ENCODE results near the gene FLG. TPM values are rescaled to one million over a fixed set of nuclear protein-coding genes. Genes with fewer than 3 reads are reported as not detected.

Gene FLG
- total RNA-seq (2013) = not detected
- polyA plus RNA-seq (not detected), polyA minus RNA-seq (under 0.01 TPM in 1 of 2 replicates, not detected in the other), total RNA-seq (0 to 2.3 (median 0.04) reads per million in 11 experiments)

GRCh38 chr1:152325111-152325510 is at the start of gene FLG:
Gene FLG (minus strand): TSS chr1:152325239. CDS start chr1:152315456, 9,783 bp downstream.
- Histone ChIP-seq H4K20me1 (ENCODE audit: insufficient read depth, low read length) (no peaks in the 10 kb centered on the region), H3K27ac (ENCODE audit: low read depth in 1 of 2, low read length in 2 of 2) (no peak within 1 kb of the TSS), H3K4me3 (replicated peaks in 1 of 3; ENCODE audit: low read depth in 2 of 3, low read length in 3 of 3) (no peak within 1 kb of the TSS), H2AFZ (ENCODE audit: insufficient read depth, low read depth, low read length, poor library complexity, severe bottlenecking) (no peak within 1 kb of the TSS), H3K79me2 (ENCODE audit: insufficient read depth, low read length) (no peaks in the 10 kb centered on the region), H3K4me2 (replicated peaks; ENCODE audit: extremely low read depth, low read length, poor library complexity, severe bottlenecking) (no peak within 1 kb of the TSS), H3K4me1 (ENCODE audit: control insufficient read depth in 1 of 2, insufficient read depth in 2 of 2, low read length in 2 of 2) (no peaks in the 10 kb centered on the region), H3K36me3 (replicated peaks in 1 of 2; ENCODE audit: control insufficient read depth in 1 of 2, insufficient read depth in 2 of 2, low read length in 2 of 2) (no peaks in the 10 kb centered on the region), H3K9me3 (replicated peaks in 1 of 2; ENCODE audit: control insufficient read depth in 1 of 2, insufficient read depth in 1 of 2, low read length in 2 of 2) (no peaks in the 10 kb centered on the region), H3K27me3 (ENCODE audit: control insufficient read depth in 2 of 2, insufficient read depth in 2 of 2, low read length in 2 of 2) (peaks cover 0 to 5% of the 10 kb centered on the region in 2 donors), H3K9ac (ENCODE audit: insufficient read depth, low read length, poor library complexity, severe bottlenecking) (no peak within 1 kb of the TSS)
- no peak for TF ChIP-seq CTCF (IDR thresholded peaks at IDR 0.05)
- no CpG with 5 or more reads among the region's 1 CpG for WGBS (ENCODE audit: insufficient coverage)
- no peak within 1 kb of the TSS for H3K27ac Mint-ChIP-seq
- no peak for DNase-seq
- peaks cover 0 to 2% (median 2%) of the 10 kb centered on the region in 3 donors for H3K27me3 Mint-ChIP-seq (ENCODE audit: low read depth in 3 of 3)
- no peaks in the 10 kb centered on the region for H3K36me3 Mint-ChIP-seq
- no peak within 1 kb of the TSS for H3K4me3 Mint-ChIP-seq
- intact Hi-C loops (cut with micrococcal nuclease) = no loop called here
- no peaks in the 10 kb centered on the region for H3K4me1 Mint-ChIP-seq
- H3K9me3 Mint-ChIP-seq = no peaks in the 10 kb centered on the region

GRCh38 chr1:152374451-152374850 is 49.4 kb upstream of the FLG start:
- intact Hi-C loops (cut with micrococcal nuclease) = no loop called here
- Histone ChIP-seq H2AFZ (ENCODE audit: insufficient read depth, low read depth, low read length, poor library complexity, severe bottlenecking) (no peak overlapping the region), H3K79me2 (ENCODE audit: insufficient read depth, low read length) (no peaks in the 10 kb centered on the region), H3K4me3 (replicated peaks in 1 of 3; ENCODE audit: low read depth in 2 of 3, low read length in 3 of 3) (no peak overlapping the region), H3K4me1 (ENCODE audit: control insufficient read depth in 1 of 2, insufficient read depth in 2 of 2, low read length in 2 of 2) (no peaks in the 10 kb centered on the region), H3K4me2 (replicated peaks; ENCODE audit: extremely low read depth, low read length, poor library complexity, severe bottlenecking) (no peak overlapping the region), H4K20me1 (ENCODE audit: insufficient read depth, low read length) (no peaks in the 10 kb centered on the region), H3K9me3 (replicated peaks in 1 of 2; ENCODE audit: control insufficient read depth in 1 of 2, insufficient read depth in 1 of 2, low read length in 2 of 2) (no peaks in the 10 kb centered on the region), H3K27ac (ENCODE audit: low read depth in 1 of 2, low read length in 2 of 2) (no peak overlapping the region), H3K36me3 (replicated peaks in 1 of 2; ENCODE audit: control insufficient read depth in 1 of 2, insufficient read depth in 2 of 2, low read length in 2 of 2) (no peaks in the 10 kb centered on the region), H3K27me3 (ENCODE audit: control insufficient read depth in 2 of 2, insufficient read depth in 2 of 2, low read length in 2 of 2) (peaks cover 0 to 2% of the 10 kb centered on the region in 2 donors), H3K9ac (ENCODE audit: insufficient read depth, low read length, poor library complexity, severe bottlenecking) (no peak overlapping the region)
- peaks cover 0 to 11% (median 7%) of the 10 kb centered on the region in 3 donors for H3K27me3 Mint-ChIP-seq (ENCODE audit: low read depth in 3 of 3)
- 83% methylated on average over 2 of the region's 3 CpGs for WGBS (ENCODE audit: insufficient coverage)
- no peaks in the 10 kb centered on the region for H3K36me3 Mint-ChIP-seq
- H3K4me1 Mint-ChIP-seq = no peaks in the 10 kb centered on the region
- peaks cover 1 to 9% (median 2%) of the 10 kb centered on the region in 7 donors for H3K9me3 Mint-ChIP-seq
- DNase-seq = no peak
- no peak overlapping the region for H3K27ac Mint-ChIP-seq
- TF ChIP-seq CTCF (IDR thresholded peaks at IDR 0.05) = no peak
- H3K4me3 Mint-ChIP-seq = no peak overlapping the region
